Measurements from ENCODE around the gene DRG2. TPM values are rescaled to one million over a fixed set of nuclear protein-coding genes. Genes with fewer than 3 reads are reported as not detected.
A peak's percentile ranks its signal among the peaks of the same experiment; 100 is the strongest.

DRG2 gene
- total RNA-seq, 1 donor from 2014 or later, result 19.4 TPM

DNA sequence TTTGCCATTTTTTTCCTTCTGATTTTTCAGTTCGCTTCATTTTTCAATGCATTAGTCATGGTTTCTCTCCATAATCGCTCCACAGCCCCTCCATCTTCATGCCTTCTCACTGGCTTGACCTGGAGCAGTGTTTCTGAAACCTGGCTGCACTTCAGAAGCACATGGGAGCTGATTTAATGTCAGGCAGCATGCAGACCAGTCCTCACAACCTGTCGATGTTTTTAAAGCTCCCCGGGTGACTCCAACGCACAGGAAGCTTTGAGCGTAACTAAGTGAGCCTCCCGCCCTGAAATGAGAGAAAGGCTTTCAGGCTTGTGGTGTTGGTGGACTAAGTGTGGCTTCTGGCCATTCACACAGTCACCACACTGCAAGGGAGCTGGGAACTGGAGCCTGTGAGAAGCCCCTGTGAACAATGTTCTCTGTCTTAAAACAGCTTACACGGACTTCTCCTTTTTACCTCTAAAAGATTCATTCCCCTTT is 16.8 kb upstream of the DRG2 start:
- DNase-seq (no peak), ATAC-seq (no peak)
- intact Hi-C loops (cut with micrococcal nuclease), result no loop called here

DNA sequence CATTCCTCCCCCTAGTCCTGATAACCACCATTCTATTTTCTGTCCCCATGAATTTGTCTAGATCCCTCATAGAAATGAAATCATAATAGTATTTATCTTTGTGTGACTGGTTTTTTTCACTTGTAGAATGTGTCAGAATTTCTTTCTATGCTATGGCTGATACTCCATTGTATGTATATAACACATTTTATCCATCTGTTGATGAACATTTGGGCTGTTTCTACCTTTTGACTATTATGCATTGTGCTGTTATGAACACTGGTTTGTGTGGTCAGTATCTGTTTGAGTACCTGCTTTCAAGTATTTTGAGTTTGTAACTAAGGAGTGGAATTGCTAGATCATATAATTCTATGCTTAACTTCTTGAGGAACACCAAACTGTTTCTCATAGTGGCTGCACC is 16.0 kb upstream of the DRG2 start:
- no peak for DNase-seq
- intact Hi-C loops (cut with micrococcal nuclease), result no loop called here
- ATAC-seq, result no peak

DNA sequence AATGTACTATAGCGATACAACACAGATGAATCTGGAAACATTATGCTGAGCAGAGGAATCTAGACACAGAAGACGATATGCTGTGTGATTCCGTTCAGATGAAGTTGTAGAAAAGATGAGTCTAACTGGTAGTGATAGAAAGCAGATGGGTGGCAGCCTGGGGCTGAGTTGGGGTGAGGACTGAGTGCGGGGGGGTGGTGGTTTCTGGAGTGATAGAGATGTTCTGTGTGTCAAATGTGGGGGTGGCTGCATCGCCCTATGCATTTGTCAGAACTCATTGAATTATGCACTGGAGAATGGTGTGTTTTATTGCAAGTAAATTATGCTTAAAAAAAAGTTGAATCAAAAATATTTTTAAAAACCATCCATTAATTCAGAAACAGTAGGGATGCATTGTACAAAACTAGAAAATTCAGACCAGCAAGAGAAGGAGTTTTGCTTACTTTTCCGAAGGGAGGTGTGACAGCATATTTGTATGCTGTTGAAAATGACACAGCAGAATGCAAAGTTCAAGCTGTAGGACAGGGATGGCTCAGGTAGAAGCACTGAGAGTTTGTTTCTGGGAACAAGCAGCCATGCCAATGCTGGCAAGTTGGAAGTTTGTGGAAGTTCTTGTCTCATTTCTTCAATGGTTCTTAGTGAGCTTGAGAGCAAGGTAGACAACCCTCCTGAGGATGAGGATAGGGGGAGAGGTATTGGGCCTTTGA is 13.0 kb upstream of the DRG2 start:
- intact Hi-C loops (cut with micrococcal nuclease), result no loop called here
- no peak for ATAC-seq
- DNase-seq, result no peak

DNA sequence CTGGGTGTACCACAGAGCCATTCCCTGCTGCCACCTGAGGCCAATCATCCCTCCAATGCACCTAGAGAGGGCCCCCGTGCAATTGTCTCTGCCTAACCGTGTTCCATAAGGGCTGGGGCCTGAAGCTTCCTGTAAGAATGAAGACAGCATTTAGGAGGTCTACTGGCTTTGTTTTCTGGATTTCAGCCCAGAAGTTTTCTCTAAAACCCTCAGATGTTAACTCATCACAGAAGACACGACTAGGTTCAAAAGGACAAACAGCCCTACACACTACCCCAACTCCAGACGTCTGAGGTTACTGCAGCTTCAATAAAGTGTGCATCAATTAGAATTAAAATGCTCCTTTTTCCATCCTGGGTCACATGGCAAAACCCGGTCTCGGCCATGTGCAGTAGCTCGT is 10.8 kb upstream of the DRG2 start:
- intact Hi-C loops (cut with micrococcal nuclease), result no loop called here
- DNase-seq (no peak), ATAC-seq (no peak)

DNA sequence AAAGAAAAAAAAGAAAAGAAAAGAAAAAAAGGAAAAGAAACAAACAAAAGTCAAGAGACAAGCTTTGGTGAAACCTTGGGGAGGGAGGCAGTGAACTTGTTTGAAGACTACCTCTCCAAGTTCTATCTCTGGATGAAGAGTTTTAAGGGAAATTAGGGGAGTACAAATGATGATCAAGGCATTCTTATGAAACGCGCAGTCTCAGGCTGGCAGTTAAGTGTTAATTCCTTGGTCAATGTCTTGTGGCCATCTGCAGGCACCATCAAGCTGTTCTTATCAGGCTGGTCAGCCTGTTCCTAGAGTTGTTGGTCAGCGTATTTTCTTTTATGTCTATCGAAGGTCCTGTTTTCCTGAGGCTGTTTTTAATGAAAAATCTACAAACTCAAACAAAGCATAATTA is 8.2 kb upstream of the DRG2 start:
- intact Hi-C loops (cut with micrococcal nuclease), result no loop called here
- DNase-seq (no peak), ATAC-seq (no peak)

DNA sequence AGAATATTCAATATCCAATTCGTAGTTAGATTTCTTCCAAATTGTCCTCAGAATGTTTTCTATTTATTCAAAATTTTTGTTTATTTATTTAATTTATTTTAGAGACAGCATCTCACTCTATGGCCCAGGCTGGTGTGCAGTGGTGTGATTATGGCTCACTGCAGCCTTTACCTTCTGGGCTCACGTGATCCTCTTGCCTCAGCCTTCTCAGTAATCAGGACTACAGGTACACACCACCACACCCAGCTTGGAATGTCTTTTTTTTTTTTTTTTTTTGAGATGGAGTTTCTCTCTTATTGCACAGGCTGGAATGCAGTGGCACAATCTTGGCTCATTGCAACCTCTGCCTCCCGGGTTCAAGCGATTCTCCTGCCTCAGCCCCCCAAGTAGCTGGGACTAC is 3.5 kb upstream of the DRG2 start:
- no peak for DNase-seq
- ATAC-seq, result no peak
- intact Hi-C loops (cut with micrococcal nuclease), result no loop called here

DNA sequence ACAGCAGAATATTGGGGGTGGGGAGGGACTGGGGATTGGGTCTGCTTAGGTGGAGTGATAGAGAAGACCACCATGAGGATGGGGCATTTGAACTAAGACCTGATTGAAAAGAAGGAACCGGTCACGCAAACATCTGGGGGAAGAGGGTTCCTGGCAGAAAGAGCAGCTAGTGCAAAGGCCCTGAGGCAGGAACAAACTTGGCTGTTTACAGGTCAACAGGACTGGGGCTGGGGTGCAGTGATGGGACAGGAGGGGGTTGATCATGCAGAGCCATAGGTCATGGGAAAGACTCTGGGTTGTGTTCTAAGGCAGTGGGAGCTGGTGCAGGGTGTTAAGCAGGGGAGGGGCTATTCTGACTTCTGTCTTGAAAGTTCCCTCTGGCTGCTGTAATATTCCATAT is 1.9 kb downstream of the DRG2 start:
- no peak for ATAC-seq
- DNase-seq, result no peak
- intact Hi-C loops (cut with micrococcal nuclease), result no loop called here

DNA sequence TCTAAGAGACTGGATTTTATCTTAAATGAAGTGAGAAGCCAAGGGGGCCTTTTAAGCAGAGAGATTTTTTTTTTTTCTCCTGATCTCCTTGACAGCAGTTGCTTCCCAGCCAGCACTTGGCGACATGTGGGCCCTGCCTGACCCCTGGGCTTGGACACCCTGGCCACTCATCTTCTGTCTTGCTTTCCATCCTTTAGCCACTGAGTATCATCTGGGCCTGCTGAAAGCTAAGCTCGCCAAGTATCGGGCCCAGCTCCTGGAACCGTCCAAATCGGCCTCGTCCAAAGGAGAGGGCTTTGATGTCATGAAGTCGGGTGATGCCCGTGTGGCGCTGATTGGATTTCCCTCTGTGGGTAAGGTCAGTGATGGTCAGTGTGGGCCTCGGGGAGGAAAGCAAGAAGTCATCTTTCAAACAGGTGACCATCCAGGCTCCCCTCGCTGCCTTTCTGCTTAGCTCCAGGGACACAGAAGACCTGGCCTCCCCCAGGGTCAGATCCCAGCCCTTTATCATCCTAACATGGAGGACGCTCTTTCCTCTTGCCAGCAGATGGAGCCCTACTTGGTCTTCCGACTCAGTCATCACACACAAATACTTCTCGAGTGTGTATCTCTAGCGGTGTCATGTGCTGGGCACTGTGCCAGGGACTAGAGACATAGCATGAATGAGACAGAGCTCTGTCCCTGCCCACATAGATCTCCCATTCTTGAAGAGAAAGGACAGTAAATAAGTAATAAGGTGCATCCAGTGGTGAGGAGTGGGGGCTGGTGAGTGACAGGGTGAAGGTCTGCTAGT is 6.1 kb downstream of the DRG2 start:
- intact Hi-C loops (cut with micrococcal nuclease), result no loop called here

DNA sequence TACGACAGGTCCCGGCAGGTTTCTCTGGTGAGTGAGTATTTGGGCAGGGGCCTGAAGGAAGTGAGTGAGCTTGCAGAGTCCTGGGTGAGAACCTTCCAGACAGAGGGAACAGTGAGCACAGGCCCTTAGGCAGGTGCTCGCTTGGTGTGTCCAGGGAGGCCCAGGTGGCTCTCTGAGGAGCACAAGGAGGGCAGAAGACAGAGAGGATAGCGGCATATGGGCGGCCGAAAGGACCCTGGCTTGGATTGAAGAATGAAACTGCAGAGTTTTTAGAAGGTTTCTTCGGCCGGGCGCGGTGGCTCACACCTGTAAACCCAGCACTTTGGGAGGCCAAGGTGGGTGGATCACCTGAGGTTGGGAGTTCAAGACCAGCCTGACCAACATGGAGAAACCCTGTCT is 6.7 kb downstream of the DRG2 start:
- DNase-seq (no peak), ATAC-seq (peak; percentile 7)
- intact Hi-C loops (cut with micrococcal nuclease), result no loop called here

More for the DNA sequence above, 6.1 kb downstream of the DRG2 start:
- ATAC-seq (peak; percentile 79), DNase-seq (peak; percentile 78)

DNA sequence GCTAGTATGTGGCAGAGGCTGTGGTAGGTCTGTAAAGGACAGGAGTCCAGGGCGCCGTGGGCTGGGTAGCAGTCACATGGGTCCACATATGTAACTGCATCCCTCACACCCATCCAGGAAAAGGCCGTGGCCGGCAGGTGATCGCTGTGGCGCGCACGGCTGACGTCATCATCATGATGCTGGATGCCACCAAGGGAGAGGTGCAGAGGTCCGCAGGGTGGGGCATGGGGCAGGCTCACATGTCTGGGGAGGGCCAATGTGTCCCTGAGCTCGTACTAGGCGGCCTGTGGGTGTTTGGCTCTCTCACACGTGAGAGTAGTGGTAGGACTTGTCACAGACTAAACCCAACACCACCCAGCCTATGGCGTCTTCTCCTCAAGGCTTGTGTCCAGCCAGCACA is 11.8 kb downstream of the DRG2 start:
- ATAC-seq, result no peak
- intact Hi-C loops (cut with micrococcal nuclease), result no loop called here
- DNase-seq, result no peak

DNA sequence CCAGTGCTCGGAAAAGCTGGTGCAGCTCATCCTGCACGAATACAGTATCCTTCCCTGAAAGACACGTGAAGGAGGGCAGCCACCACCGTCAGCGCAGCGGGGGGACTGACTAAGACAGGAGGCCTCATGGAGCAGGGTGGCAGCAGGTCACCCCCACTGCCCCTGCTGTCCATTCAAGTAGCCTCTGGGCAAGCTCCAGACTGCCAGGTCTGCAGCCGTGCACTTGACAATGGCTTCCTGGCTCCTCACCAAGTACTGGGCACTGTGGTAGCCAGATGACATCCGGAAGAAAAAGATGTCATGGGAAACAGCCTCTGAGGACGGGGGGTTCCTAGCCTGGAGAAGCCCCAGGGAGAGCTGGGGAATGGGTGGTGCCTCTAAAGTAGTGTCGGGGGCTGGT is 12.9 kb downstream of the DRG2 start:
- intact Hi-C loops (cut with micrococcal nuclease), result no loop called here
- no peak for DNase-seq
- ATAC-seq, result no peak

DNA sequence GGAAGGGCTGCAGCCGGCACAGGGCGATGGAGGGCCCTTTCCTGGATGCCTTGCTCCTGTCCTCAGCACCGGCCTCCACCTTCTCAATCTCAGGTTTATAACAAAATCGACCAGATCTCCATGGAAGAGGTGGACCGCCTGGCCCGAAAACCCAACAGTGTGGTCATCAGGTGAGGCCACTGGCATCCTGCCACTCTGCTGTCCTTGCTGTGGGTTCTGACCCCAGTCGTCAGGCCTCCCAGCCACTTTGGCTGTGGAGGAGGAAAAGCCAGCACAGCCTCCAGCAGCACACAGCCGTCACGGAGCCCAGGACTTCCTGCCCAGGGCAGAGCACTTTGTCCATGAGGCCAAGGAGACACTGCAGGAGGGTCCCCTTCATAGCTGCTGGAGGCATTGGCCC is 14.1 kb downstream of the DRG2 start:
- intact Hi-C loops (cut with micrococcal nuclease), result no loop called here
- DNase-seq (no peak), ATAC-seq (no peak)

DNA sequence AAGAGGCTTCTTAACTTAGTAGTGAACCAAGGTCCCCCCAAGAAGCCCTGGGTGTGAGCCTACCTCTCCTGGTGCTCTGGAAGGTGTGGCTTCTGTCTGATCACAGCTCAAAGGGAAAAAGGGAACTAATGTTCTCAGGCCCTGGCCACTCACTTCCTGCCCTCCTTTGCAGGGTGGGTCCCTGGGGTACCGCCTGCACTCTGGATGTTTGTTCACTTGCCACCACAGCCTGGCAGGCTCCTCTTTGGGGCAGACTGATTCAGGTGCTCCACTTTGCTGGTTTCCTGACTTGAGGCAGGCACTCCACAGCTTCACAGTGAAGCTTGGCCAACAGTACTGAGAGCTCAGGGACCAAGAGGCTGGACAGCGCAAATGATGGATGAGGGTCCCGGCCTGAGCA is 14.9 kb downstream of the DRG2 start:
- intact Hi-C loops (cut with micrococcal nuclease), result no loop called here
- ATAC-seq, result no peak
- DNase-seq, result no peak

DNA sequence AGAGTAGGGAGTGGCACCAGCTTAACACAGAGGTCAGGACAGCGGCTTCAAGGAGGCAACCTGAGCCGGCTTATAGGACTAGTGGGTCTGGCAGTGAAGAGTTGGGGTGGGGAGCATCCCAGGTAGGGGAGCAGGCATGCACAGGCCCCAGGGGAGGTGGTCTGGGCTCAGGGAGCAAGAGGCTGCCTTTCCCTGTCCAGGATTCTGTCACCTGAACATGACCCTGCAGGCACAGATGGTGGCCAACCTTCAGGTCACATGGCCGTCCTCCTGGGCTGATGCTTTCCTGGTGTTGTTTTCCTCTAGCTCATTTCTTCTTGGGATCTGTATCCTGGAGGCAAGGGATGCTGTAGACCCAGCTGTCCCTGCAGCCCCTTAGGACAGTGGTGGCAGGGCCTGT is 17.3 kb downstream of the DRG2 start:
- ATAC-seq, result no peak
- no peak for DNase-seq
- intact Hi-C loops (cut with micrococcal nuclease), result no loop called here

DNA sequence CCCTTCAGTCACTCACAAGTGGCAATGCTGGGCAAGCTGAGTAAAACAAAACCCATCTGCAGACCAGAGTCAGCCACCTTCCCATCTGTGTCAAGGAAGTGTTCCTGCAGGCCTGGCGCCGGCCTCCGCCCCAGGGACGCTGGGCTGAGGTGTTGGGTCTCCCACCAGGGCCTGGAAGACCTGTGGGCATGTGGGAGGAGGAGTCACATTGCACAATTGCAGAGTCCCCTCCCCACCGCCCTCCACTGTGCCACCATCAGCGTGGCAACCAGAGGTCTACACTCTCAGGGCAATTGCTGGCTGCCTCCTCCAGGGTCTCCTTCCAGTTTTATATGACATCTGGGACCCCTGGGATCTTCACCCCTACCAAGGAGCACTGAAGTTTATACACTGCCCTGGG is 17.8 kb downstream of the DRG2 start:
- DNase-seq, result no peak
- no peak for ATAC-seq
- intact Hi-C loops (cut with micrococcal nuclease), result no loop called here

DNA sequence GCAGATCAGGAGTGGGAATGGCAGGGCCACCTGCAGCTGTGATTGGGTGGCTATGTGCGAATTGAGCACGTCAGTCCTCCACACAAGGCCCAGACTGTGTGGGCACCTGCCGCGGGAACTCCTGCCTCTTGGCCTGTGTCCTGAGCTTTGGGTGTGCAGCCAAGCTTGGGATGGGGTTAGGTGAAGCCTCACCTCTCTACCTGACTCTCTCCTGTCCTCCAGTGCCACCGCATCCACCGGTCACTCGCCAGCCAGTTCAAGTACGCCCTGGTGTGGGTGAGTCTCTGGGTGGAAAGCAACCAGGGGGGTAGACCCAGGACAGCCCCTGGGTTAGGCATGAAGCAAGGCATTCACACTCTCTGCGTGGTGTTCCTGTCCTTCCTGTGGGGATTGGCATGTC is 18.5 kb downstream of the DRG2 start:
- intact Hi-C loops (cut with micrococcal nuclease), result no loop called here
- no peak for ATAC-seq
- no peak for DNase-seq

DNA sequence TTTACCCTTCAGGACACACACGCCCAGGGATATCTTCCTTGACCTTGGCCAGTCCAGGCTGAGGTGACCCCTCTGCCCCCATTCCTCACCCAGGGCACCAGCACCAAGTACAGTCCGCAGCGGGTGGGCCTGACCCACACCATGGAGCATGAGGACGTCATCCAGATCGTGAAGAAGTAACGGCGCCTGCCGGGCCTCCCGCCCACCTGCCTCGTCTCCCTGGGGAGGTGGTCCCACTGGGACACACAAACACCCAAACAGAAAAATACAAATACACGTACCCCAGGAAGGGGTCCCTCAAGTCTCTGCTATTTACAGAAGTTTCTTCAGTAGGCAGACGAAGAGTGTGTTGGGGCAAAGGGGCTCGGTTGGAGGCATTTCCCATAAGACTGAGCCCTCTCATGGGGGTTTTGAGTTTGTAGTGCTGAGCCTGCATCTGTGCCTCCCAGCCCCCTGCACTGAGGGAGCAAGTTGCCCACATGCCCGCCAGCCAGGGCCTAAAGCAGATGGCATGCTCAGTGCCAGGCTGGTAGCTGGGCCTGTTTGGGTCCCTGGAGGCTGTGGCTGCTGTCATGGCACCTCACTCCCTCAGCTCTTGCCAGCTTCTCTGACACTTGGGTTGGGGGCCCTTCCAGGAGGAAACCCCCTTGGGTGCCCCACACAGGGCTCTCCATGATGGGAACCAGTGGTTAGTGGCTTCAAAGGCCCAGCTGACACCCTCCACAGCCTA is 19.5 kb downstream of the DRG2 start:
- intact Hi-C loops (cut with micrococcal nuclease), result no loop called here
- DNase-seq (no peak), ATAC-seq (no peak)

DNA sequence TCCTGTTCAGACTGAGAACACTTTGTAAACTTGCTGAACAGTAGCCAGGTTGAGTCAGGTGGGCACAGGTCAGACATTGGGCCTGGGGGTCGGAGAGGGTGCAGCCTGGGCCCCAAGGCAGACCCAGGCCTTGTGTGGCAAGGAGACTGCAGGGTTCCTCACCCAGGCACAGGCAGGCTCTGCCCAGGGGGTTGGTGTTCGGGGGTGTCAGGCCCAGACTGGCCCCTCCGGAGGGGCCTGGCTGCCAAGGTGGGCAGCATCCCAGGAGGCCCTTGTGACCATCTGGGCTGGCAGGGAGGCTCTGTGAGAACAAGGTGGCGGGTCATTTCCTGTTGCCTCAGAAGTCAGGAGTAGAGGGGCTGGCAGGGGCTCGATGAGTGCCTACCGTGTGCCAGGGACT is 20.2 kb downstream of the DRG2 start:
- intact Hi-C loops (cut with micrococcal nuclease), result no loop called here
- ATAC-seq (no peak), DNase-seq (no peak)

DNA sequence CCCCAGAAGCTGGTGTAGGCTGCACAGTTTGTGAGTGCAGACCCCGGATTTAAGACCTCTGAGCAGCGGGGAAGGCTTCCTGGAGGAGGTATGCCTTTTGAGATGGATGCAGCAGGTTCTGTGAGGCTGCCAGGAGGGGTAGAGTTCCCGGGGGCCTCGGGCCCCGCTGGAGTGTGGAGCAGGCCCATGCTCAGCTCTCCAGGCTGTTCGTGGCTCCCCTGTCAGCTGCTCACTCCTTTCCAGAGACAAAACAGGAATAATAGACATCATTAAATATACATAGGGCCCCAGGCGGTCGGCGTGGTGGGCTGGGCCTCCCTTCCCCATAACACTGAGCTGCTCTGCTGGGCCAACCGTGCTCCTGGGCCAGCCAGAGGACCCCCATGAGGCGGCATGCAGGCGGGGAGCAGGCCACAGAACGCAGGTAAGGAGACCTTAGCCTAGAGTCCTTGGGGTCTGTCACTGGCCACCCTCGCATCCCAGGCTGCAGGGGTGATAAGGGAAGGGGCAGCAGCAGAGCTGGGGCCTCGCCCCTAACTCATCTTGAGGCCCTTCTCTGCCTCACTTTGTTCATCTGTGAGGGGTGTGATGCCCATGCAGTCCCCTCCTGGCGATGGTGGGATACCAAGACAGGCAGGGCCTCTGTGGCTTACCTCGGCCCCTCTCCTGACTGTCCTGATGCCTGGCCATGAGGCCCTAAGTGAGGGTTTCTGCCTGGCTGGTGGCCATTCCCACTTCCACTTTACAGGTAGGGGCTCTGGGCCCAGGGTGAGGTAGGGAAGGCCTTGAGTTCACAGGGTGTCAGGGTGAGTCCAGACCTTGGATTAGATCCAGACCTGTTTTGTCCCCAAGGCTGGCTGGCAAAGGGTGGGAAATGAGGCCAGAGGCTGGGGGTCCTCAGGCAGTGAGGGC is 20.9 kb downstream of the DRG2 start, which contains the start of gene MYO15A:
TSS of gene MYO15A (plus strand) at position 356 of the 912 bp plus-strand sequence. CDS start 10,045 bp downstream, outside the sequence.
- intact Hi-C loops (cut with micrococcal nuclease), result no loop called here
- DNase-seq (no peak), ATAC-seq (no peak)

All from left ventricle myocardium superior (tissue), 1 donor.